ENCODE data around the gene COX14.
"Not testable (repeated sequence)": the region's sequence is repeated elsewhere in the genome, so short reads cannot be mapped to it uniquely, and the experiment has no call there.

COX14 gene

DNA sequence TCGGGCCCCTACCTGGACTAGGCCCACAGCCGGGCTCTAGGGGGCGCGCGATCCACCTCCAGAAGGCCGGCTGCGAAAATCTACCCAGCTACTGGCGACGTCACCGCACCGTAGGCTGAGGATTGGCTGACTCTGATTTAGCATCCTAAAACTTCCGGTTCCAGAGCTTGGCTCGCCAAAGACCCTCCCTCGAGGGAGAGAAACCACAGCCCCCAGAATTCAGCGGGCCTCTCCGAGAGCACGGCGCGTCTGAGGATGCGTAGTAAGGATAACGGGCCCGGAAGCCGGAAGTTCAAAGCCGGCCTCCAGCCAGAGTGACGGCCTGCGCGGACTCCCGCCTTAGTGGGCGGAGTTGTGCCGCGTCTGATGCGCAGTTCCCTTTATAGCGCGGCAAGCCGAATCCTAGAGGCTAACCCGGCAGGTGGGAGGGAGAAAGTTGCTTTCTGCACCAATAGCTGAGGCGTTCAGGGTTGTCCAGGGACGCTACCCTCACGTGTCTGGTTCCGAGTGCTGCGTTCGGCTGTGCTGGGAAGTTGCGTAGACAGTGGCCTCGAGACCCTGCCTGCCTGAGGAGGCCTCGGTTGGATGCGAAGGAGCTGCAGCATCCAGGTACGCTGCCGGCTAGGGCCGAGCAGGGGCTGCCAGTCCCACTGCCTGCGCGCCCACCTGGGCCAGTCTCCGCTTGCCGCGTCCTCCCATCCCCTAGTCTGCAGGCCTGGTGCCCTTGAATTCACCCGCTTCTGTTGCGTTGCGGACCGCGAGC lies at the start of gene COX14:
Gene COX14 (plus strand): TSS at position 544 of the 763 bp plus-strand sequence. CDS start 7,808 bp downstream, outside the sequence.
- DNase-seq, result peak; percentile 100

DNA sequence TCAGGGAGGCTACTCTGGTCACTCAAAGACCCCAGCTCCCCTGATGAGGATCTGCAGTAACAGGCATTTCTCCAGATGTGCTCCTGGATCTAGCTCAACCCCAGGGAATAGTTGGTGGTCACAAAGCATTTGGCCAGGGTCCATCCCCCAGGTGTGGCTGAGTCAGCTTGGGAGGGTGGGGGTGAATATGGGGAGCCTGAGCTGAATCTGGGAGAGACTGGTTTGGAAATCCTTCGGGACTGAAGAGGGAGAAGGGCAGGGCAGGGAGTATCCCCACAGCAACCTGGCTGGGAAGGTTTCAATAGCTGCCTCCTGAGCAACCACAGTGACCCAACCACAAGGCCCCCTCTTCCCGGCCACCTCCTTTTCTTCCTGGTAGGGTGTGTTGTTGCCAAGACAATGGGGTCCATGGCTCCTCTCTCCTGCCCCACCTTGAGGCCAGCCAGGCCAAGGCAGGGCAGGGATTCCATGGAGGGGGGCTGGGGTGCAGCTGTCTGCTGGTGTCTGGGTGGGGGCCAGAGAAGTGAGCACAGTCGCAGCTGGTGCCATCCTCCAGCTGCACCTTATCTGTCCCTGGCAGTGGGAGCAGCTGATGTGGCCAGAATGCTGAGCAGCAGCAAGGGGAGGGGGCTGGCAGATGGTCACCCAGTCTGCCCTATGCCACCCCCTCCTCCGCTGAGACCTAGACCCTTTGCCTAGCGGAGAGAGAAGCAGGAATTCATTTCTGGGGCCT lies 49.1 kb upstream of the COX14 start:
- DNase-seq, result peak; percentile 59

DNA sequence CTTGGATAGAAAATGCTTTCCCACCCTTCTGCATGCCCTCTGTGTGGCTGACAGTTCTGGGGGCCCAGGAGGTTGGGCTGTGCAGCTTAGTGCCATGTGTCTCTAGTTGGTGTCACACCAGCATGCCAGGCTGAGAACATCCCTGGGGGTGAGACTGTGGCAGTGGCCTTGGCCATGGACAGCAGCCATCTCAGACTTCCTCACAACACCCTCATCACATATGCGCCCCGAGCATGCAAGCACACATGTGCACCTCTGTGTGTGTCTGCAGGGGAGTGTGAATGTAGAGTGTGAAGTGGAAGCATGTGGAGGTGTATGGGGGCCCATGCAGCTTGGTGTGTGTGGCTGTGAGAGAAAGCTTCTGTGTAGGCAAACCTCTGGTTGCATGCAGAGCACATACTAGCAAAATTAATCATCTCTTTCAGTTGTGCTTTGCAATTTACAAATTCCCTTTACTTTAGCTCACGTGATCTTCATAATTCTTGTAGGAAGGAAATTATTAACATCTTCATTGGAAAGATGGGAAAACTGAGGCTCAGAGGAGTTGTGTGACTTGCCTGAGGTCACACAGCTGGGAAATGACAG lies 46.2 kb upstream of the COX14 start:
- DNase-seq, result no peak

- DNase-seq, result no peak
Observed at GRCh38 chr12:50066402-50066801, 45.6 kb upstream of the COX14 start.

- no peak for DNase-seq
Observed at GRCh38 chr12:50069069-50069468, 43.0 kb upstream of the COX14 start.

DNA sequence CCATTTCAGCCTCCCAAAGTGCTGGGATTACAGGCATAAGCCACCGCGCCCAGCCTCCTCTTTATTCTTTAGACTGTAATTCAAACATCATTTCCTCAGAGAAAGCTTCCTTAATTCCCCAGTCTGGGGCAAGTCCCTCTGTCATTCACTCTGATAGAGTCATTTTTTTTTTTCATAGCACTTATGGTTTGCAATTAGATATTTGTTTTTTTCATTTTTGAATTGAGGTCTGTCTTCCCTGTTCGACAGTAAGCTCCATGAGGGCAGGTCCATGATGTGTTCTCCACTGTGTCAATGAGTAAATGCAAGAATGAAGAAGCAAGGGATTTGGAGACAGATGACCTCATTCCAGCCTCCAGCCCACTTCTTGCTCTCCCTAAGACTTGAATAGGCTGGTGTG lies 42.5 kb upstream of the COX14 start:
- no peak for DNase-seq

- DNase-seq, result peak; percentile 95
Observed at GRCh38 chr12:50070314-50071060, 41.5 kb upstream of the COX14 start.

GRCh38 chr12:50072198-50072907 lies 39.7 kb upstream of the COX14 start:
- DNase-seq, result no peak

GRCh38 chr12:50073206-50073605 lies 38.8 kb upstream of the COX14 start:
- no peak for DNase-seq

DNA sequence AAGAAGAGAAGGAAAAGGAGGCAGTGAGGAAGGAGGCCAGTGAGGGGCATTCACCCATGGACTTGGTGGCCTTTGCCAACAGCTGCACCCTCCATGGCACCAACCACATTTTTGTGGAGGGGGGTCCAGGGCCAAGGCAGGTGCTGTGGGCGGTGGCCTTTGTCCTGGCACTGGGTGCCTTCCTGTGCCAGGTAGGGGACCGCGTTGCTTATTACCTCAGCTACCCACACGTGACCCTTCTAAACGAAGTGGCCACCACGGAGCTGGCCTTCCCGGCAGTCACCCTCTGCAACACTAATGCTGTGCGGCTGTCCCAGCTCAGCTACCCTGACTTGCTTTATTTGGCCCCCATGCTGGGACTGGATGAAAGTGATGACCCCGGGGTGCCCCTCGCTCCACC lies 38.3 kb upstream of the COX14 start:
- no peak for DNase-seq

DNA sequence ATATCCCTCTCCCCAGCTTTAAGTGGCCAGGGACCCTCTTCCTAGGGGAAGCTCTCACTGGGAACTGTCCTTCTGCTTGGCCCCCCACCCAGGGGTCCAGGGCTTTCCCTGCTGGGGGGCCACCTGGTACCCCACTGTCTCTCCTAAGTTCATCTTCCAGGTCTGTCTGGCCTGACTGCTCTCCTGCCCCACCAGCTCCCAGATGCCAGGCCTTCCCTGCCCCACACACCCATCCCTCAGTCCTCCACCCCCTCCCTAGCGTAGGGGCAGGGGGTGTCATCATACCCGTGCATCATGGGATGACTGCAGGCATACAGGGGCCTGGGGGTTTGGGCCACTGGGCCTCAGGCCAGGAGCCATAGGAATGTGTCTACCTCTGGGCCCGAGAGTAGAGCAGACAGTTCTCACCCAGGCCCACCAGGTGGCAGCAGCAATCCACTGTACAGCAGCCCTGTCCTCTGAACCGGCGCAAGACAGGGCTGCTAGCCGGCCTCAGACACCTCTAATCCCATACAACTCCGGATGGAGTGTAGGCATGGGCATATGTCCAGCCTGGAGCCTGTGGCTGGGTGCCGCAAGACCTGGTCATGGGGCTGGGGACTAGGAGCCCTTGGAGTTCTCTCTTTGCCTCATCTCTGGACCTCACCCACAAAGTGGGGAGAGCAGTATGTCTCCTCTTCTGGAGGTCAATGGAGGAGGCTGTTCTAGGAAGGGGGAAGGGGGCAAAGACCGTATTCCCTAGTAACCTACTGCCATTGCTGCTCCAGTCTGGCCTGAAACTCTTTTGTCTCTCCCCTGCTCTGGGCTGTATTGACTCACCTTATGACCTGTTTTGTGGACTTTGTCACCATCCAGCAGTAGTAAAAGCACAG lies 36.9 kb upstream of the COX14 start:
- peak; percentile 93 for DNase-seq

DNA sequence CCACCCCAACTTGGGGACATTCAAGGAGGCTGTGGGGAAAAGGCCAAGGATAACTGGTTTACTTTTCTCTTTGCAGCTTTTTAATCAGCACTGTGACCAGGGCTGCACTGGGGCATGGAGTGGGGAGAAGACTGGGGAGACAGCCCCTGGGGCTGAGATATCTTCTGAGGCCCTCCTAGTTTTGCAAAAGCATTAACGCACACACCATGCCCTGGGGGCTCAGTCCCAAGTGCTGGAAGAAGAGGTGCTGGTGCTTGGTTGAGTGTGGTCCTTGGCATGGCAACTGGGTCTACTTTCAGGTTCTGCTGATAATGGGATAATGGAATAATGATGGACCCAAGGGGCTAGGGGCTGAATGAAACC lies 36.2 kb upstream of the COX14 start:
- DNase-seq, result no peak

DNA sequence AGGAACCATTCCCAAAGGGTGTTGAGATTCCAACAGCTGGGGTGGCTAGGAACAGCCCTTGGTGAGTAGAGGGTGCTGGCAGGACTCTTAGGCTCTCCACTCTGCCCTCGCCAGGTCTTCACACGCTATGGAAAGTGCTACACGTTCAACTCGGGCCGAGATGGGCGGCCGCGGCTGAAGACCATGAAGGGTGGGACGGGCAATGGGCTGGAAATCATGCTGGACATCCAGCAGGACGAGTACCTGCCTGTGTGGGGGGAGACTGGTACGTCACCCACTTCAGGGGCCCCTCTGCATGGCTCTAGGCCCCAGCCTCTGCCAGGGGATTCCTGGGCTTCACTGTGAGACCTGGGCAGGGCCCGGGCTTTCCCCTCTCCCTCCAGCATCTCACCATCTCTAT lies 34.9 kb upstream of the COX14 start:
- no peak for DNase-seq

DNA sequence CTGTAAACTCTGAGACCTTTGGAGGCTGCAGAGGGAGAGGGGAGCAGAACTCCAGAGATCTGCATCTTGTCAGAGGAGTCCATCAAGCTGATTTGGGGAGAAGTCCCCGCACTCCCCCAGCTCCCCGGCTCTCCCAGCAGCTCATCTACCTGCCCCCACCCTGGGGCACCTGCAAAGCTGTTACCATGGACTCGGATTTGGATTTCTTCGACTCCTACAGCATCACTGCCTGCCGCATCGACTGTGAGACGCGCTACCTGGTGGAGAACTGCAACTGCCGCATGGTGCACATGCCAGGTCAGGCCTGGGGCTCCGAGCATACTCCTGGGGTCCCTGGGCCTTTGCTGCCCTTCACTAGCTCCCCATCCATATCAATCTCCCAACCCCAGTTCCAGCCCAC lies 33.8 kb upstream of the COX14 start:
- DNase-seq, result no peak

GRCh38 chr12:50079771-50080170 lies 32.3 kb upstream of the COX14 start:
- no peak for DNase-seq

- no peak for DNase-seq
Observed at GRCh38 chr12:50081096-50081808, 30.8 kb upstream of the COX14 start.

GRCh38 chr12:50082644-50083043 lies 29.4 kb upstream of the COX14 start:
- DNase-seq, result no peak

GRCh38 chr12:50083301-50083700 lies 28.7 kb upstream of the COX14 start:
- DNase-seq, result no peak

- DNase-seq, result not testable (repeated sequence)
Observed at GRCh38 chr12:50084409-50084774, 27.6 kb upstream of the COX14 start.

DNA sequence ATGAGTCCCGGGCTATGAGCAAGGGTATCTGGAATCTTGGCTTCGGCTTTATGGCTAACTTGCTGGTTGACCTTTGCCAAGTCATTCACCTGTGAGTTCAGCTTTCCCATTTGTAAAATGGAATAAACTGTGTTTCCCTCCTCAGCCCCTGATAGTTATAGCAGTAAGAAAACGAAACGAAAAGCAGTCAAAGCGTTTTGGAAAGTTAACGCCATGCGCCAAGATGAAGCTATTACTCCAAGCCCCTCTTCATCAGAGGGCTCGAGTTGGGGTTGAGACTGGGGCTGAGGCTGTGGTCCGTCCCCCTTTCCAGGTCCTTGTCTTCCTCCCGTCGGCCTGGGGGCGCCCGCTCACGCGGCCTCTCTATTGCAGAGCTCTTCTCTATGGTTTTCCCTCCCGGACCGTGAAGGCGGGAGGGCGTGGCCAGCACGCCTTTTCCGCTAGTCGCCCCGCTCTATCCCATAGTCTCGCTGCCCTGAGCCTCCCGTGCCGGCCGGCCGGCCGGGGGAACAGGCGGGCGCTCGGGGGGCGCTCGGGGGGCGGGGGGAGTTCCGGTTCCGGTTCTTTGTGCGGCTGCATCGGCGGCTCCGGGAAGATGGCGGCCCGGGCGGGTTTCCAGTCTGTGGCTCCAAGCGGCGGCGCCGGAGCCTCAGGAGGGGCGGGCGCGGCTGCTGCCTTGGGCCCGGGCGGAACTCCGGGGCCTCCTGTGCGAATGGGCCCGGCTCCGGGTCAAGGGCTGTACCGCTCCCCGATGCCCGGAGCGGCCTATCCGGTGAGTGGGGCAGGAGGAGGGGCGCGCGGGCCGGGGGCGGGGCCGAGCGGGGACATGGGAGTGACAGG lies 27.0 kb upstream of the COX14 start, which contains the start of gene SMARCD1:
Gene SMARCD1 (plus strand): TSS at position 568 of the 840 bp plus-strand sequence. CDS start 28 bp downstream, at position 596.
- peak; percentile 95 for DNase-seq
